ENCODE data around the gene CDH13. TPM values are rescaled to one million over a fixed set of nuclear protein-coding genes. Genes with fewer than 3 reads are reported as not detected.

Gene CDH13
- total and polyA plus RNA-seq, 2 of the 8 experiments (the other 6 are each of a cell fraction or from before 2014, with no cell fraction given): 2.3 to 2.4 TPM

- TF ChIP-seq RNF2 (IDR thresholded peaks at IDR 0.05; ENCODE audit: borderline replicate concordance, low read depth, low read length, missing control alignments, poor library complexity, severe bottlenecking): no peak
Measured at GRCh38 chr16:83329441-83329840, 702.7 kb downstream of the CDH13 start (continued).
